Measurements from ENCODE around the gene EIF4E2.

EIF4E2 gene

GRCh38 chr2:232603283-232603682 is 52.8 kb downstream of the EIF4E2 start:
- no peak for TF ChIP-seq CTCF (IDR thresholded peaks at IDR 0.05; ENCODE audit: insufficient read depth, missing control alignments)
- FAIRE-seq (no peak), DNase-seq (ENCODE audit: insufficient read length, low spot score) (no peak)

GRCh38 chr2:232604535-232604934 is 54.0 kb downstream of the EIF4E2 start:
- no peak for TF ChIP-seq CTCF (IDR thresholded peaks at IDR 0.05; ENCODE audit: insufficient read depth, missing control alignments)
- DNase-seq (ENCODE audit: insufficient read length, low spot score), result no peak
- FAIRE-seq, result no peak

- TF ChIP-seq CTCF (IDR thresholded peaks at IDR 0.05; ENCODE audit: insufficient read depth, missing control alignments), result no peak
- no peak for DNase-seq (ENCODE audit: insufficient read length, low spot score)
- no peak for FAIRE-seq
Measured at GRCh38 chr2:232607011-232607410, 56.5 kb downstream of the EIF4E2 start.

- no peak for TF ChIP-seq CTCF (IDR thresholded peaks at IDR 0.05; ENCODE audit: insufficient read depth, missing control alignments)
- no peak for DNase-seq (ENCODE audit: insufficient read length, low spot score)
- FAIRE-seq, result no peak
Measured at GRCh38 chr2:232609607-232610006, 59.1 kb downstream of the EIF4E2 start.

GRCh38 chr2:232610081-232610480 is 59.6 kb downstream of the EIF4E2 start:
- TF ChIP-seq CTCF (IDR thresholded peaks at IDR 0.05; ENCODE audit: insufficient read depth, missing control alignments), result no peak
- DNase-seq (ENCODE audit: insufficient read length, low spot score), result no peak
- no peak for FAIRE-seq

GRCh38 chr2:232611061-232611460 is 60.6 kb downstream of the EIF4E2 start:
- no peak for TF ChIP-seq CTCF (IDR thresholded peaks at IDR 0.05; ENCODE audit: insufficient read depth, missing control alignments)
- DNase-seq (ENCODE audit: insufficient read length, low spot score) (no peak), FAIRE-seq (no peak)

GRCh38 chr2:232611559-232612218 is 61.2 kb downstream of the EIF4E2 start:
- no peak for FAIRE-seq
- TF ChIP-seq CTCF (IDR thresholded peaks at IDR 0.05; ENCODE audit: insufficient read depth, missing control alignments), result peak; percentile 67
- DNase-seq (ENCODE audit: insufficient read length, low spot score), result peak; percentile 63
